Calu3 (cell line): ENCODE data around the gene UBXN6. TPM values are rescaled to one million over a fixed set of nuclear protein-coding genes. Genes with fewer than 3 reads are reported as not detected.
A peak's percentile ranks its signal among the peaks of the same experiment; 100 is the strongest.

Experiments used
- BruUV-seq: library from RNA; stranded (reverse); fragments of 400-500 nt; replicated peaks from 2 replicates; lab custom pipeline; 2021; lab: Mats Ljungman, UMichigan
- CTCF ChIA-PET: fragments of 300-600 bp; sonication (Branson Sonifier 250); formaldehyde crosslinking; loops from one replicate; lab custom pipeline; 2022; ENCODE audit warnings: antibody characterized with exemption; lab: Charles Lee
- DNase-seq: peaks from one replicate; pipeline ENCODE4 v3.0.0; 2022
- H3K27ac Mint-ChIP-seq: one replicate; pipeline ENCODE4 v1.8.0; 2022; ENCODE audit warnings: mixed read lengths; ENCODE audit not compliant: unreplicated experiment
- H3K27me3 Mint-ChIP-seq: one replicate; pipeline ENCODE4 v1.8.0; 2022; ENCODE audit warnings: mixed read lengths; ENCODE audit not compliant: unreplicated experiment
- H3K36me3 Mint-ChIP-seq: one replicate; pipeline ENCODE4 v1.8.0; 2022; ENCODE audit warnings: mild to moderate bottlenecking, moderate library complexity, mixed read lengths; ENCODE audit not compliant: insufficient read depth, unreplicated experiment
- H3K4me1 Mint-ChIP-seq: one replicate; pipeline ENCODE4 v1.8.0; 2022; ENCODE audit warnings: mild to moderate bottlenecking, low read depth, mixed read lengths; ENCODE audit not compliant: unreplicated experiment
- H3K4me3 Mint-ChIP-seq: one replicate; pipeline ENCODE4 v1.8.0; 2022; ENCODE audit warnings: mild to moderate bottlenecking, low read depth, moderate library complexity, mixed read lengths; ENCODE audit not compliant: unreplicated experiment
- H3K9me3 Mint-ChIP-seq: one replicate; pipeline ENCODE4 v1.8.0; 2022; ENCODE audit warnings: low read depth, mixed read lengths; ENCODE audit not compliant: unreplicated experiment
- CTCF ChIP-seq: fragments of 200-600 bp; IDR thresholded peaks from one replicate; pipeline ENCODE4 v1.8.0; 2022; ENCODE audit warnings: antibody characterized with exemption; ENCODE audit not compliant: unreplicated experiment
- intact Hi-C: fragments of 100-400 bp; cut with micrococcal nuclease; formaldehyde crosslinking; loops from one replicate; pipeline ENCODE4 v1.10.0; 2022; ENCODE audit not compliant: unreplicated experiment
- total RNA-seq: library from RNA; stranded (reverse); gene quantifications from 2 replicates; pipeline ENCODE4 v1.2.3, GENCODE V29; 2022

The UBXN6 gene
- total RNA-seq, 1 experiment from 2014 or later: 38.9 TPM

GRCh38 chr19:4445963-4446703 is 11.5 kb downstream of the UBXN6 start:
- Mint-ChIP-seq H3K9me3 (no peaks in the 10 kb centered on the region), H3K36me3 (peaks cover 31% of the 10 kb centered on the region), H3K27ac (no peak overlapping the region), H3K27me3 (no peaks in the 10 kb centered on the region), H3K4me3 (no peak overlapping the region), H3K4me1 (no peaks in the 10 kb centered on the region)
- no TSS peak for BruUV-seq
- CTCF ChIA-PET: interaction anchor here (1.1 kb wide), 1 partner anchor 10 kb away, joined by 3 read pairs; no protein-coding TSS in a partner anchor
- intact Hi-C loops: no loop called here
- no peak for TF ChIP-seq CTCF
- no peak for DNase-seq

DNA sequence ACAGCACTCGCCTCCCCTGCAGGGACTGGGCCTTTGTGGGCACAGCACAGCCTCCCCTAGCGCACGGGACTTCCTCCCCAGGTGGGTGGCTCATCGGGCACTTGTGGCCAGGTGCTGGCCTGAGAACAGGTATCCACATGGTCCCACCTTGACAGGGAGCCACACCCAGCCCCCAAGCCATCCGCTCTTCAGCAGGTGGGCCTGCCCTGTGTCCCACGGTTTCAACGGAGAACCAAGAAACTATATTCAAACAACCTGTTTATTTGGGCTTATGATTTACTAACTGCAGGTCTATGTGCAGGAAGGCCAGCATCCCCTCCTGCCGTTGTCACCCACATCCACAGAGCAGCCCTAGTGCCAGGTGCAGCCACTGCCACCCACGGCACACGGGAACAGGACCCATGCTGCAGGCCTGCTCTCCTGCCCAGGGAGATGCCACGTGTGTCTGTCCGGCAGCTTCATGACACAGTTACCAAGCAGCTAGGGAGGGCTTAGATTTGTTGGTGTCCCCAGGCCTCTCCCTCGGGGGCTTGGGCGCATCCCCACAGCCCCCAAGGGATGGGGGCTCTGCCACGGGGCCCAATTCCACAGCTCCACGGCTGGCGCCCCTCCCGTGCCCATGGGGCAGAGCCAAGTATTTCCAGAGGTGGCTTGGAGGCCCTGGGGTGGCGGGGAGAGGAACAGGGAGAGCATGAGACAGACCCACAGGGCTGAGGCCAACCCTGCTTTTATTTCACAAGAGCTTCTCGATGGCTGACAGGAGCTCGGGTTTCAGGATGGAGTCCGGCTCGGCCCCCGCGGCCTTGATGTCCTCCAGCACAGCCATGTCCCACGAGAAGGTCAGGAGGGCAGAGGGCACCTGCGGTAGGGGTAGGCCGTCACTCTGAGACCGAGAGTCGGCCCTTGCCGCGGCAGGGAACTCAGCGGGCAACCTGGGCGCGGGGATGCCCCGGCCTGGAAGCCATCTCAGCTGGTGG is 12.5 kb downstream of the UBXN6 start:
- intact Hi-C loops: no loop called here
- Mint-ChIP-seq H3K9me3 (no peaks in the 10 kb centered on the region), H3K27ac (no peak overlapping the region), H3K36me3 (peaks cover 31% of the 10 kb centered on the region), H3K4me1 (no peaks in the 10 kb centered on the region), H3K27me3 (no peaks in the 10 kb centered on the region), H3K4me3 (no peak overlapping the region)
- TF ChIP-seq CTCF: no peak
- CTCF ChIA-PET: interaction anchor here (1.1 kb wide), 1 partner anchor 11 kb away, joined by 3 read pairs; no protein-coding TSS in a partner anchor
- DNase-seq: no peak
- BruUV-seq: TSS peak; percentile 77

DNA sequence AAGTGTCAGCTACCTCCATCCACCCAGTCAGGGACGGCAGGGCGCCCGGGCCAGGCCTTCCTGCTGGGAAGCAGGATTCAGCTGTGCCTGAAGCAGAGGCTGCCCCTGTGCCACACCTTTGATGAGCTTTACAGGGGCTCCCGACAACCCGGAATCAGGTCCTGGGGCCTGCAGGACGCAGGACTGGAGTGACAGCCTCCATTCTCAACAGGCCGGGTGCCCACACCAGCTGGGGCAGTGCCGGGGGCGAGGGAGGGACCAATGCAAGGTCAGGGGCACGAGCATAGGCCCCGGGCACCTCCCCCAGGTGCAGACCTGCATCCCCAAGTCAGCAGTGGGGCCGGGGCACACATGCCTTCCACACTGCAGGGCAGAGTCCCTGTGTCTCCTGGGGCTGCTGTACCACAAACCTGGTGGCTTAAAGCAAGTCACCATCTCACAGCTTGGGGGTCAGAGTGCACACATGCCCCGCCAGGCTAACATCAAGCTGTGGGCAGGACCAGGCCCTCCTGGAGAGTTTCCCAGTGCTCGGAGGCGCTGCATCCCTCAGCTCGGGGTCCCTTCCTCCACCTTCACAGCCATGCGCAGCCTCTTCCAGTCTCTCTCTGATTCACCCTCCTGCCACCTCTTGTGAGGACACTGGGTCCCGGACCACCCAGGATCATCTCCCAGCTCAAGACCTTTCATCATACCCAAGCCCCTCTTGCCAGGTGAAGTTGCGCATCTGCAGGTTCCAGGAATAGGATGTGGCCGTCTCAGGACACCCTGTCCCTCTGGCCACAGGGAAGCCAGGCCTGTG is 13.4 kb downstream of the UBXN6 start:
- no peaks in the 10 kb centered on the region for H3K4me1 Mint-ChIP-seq
- H3K36me3 Mint-ChIP-seq: peaks cover 26% of the 10 kb centered on the region
- H3K27me3 Mint-ChIP-seq: no peaks in the 10 kb centered on the region
- no TSS peak for BruUV-seq
- intact Hi-C loops: no loop called here
- no peak overlapping the region for H3K27ac Mint-ChIP-seq
- no peaks in the 10 kb centered on the region for H3K9me3 Mint-ChIP-seq
- CTCF ChIA-PET: no interaction called here
- H3K4me3 Mint-ChIP-seq: no peak overlapping the region
- no peak for DNase-seq
- no peak for TF ChIP-seq CTCF

- Mint-ChIP-seq H3K27ac (no peak overlapping the region), H3K4me3 (no peak overlapping the region), H3K36me3 (peaks cover 25% of the 10 kb centered on the region), H3K27me3 (no peaks in the 10 kb centered on the region), H3K9me3 (no peaks in the 10 kb centered on the region), H3K4me1 (no peaks in the 10 kb centered on the region)
- intact Hi-C loops: no loop called here
- DNase-seq: no peak
- CTCF ChIA-PET: interaction anchor here (0.5 kb wide), 1 partner anchor 67 kb away, joined by 3 read pairs; no protein-coding TSS in a partner anchor
- no TSS peak for BruUV-seq
- TF ChIP-seq CTCF: no peak
Measured at GRCh38 chr19:4443188-4443587, 14.4 kb downstream of the UBXN6 start.
